ENCODE data around the gene MEGF6.

MEGF6 gene

GRCh38 chr1:3603156-3603555, 8.2 kb downstream of the MEGF6 start:
- no peak for DNase-seq (ENCODE audit: low read depth, low spot score)
- no peak overlapping the region for H3K4me3 ChIP-seq (ENCODE audit: low read depth, low read length)
- TF ChIP-seq, protein P1, sequence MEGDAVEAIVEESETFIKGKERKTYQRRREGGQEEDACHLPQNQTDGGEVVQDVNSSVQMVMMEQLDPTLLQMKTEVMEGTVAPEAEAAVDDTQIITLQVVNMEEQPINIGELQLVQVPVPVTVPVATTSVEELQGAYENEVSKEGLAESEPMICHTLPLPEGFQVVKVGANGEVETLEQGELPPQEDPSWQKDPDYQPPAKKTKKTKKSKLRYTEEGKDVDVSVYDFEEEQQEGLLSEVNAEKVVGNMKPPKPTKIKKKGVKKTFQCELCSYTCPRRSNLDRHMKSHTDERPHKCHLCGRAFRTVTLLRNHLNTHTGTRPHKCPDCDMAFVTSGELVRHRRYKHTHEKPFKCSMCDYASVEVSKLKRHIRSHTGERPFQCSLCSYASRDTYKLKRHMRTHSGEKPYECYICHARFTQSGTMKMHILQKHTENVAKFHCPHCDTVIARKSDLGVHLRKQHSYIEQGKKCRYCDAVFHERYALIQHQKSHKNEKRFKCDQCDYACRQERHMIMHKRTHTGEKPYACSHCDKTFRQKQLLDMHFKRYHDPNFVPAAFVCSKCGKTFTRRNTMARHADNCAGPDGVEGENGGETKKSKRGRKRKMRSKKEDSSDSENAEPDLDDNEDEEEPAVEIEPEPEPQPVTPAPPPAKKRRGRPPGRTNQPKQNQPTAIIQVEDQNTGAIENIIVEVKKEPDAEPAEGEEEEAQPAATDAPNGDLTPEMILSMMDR (IDR thresholded peaks at IDR 0.05; ENCODE audit: insufficient read depth, low read length, missing control alignments): no peak
- POLR2A ChIA-PET: no interaction called here
- CTCF ChIA-PET: interaction anchor here (1.1 to 1.8 kb wide), 2 partner anchors 16 to 39 kb away, joined by 3 to 7 read pairs; no protein-coding TSS in a partner anchor

DNA sequence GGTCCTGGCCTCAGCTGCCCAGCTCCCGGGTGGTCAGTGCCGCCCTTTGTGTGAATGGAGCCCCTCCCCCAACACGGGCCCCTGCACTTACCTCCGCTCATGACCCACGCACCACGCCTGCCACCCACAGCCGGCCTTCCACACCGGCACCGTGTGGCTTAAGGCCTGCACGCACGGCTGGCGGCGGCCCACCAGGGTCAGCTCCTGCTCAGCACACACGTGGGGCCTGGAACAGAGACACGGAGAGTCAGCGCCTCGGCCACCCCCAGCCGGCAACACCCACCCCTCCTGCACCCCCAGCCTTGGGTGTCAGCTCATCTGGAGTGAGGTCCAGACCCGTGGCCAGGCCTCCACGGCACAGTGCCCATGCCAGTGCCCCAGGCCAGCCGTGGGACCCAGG, 8.9 kb downstream of the MEGF6 start:
- POLR2A ChIA-PET: no interaction called here
- DNase-seq (ENCODE audit: low read depth, low spot score): no peak
- CTCF ChIA-PET: interaction anchor here (0.7 to 2.2 kb wide), 3 partner anchors 17 to 110 kb away, joined by 3 to 9 read pairs (median 3); no protein-coding TSS in a partner anchor
- H3K4me3 ChIP-seq (ENCODE audit: low read depth, low read length): no peak overlapping the region
- TF ChIP-seq, protein P1 (IDR thresholded peaks at IDR 0.05; ENCODE audit: insufficient read depth, low read length, missing control alignments): no peak

DNA sequence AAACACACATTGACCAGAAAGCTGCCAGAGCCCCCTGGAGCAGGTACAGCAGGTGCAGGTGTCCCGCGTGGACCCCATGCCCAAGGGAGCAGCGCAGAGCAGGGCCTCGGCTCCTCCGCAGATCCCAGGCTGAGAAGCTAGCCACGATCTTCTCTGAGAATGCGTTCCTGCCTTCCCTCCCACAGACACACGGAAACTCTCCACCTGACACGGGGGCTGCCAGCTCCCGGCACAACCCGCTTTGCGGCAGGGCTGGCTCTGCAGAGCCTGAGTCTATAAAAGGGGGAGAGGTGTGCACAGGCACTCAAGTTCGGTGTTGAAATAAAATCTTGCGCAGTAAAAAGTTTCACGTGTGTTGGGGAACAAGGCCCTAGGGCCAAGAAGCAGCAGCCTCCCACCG, 9.6 kb downstream of the MEGF6 start:
- CTCF ChIA-PET: interaction anchor here (0.7 to 2.2 kb wide), 2 partner anchors 18 to 109 kb away, joined by 3 to 9 read pairs; no protein-coding TSS in a partner anchor
- H3K4me3 ChIP-seq (ENCODE audit: low read depth, low read length): no peak overlapping the region
- POLR2A ChIA-PET: no interaction called here
- TF ChIP-seq, protein P1 (IDR thresholded peaks at IDR 0.05; ENCODE audit: insufficient read depth, low read length, missing control alignments): no peak
- DNase-seq (ENCODE audit: low read depth, low spot score): no peak

GRCh38 chr1:3600354-3600753, 11.0 kb downstream of the MEGF6 start:
- TF ChIP-seq, protein P1 (IDR thresholded peaks at IDR 0.05; ENCODE audit: insufficient read depth, low read length, missing control alignments): no peak
- ChIA-PET CTCF (interaction anchor here (1.1 to 2.2 kb wide), 2 partner anchors 19 to 110 kb away, joined by 4 to 9 read pairs; no protein-coding TSS in a partner anchor), POLR2A (no interaction called here)
- no peak overlapping the region for H3K4me3 ChIP-seq (ENCODE audit: low read depth, low read length)
- no peak for DNase-seq (ENCODE audit: low read depth, low spot score)

- POLR2A ChIA-PET: no interaction called here
- TF ChIP-seq, protein P1 (IDR thresholded peaks at IDR 0.05; ENCODE audit: insufficient read depth, low read length, missing control alignments): no peak
- CTCF ChIA-PET: interaction anchor here (1.1 to 1.7 kb wide), 2 partner anchors 13 to 109 kb away, joined by 4 read pairs; no protein-coding TSS in a partner anchor
- no peak overlapping the region for H3K4me3 ChIP-seq (ENCODE audit: low read depth, low read length)
- DNase-seq (ENCODE audit: low read depth, low spot score): no peak
Observed at GRCh38 chr1:3599816-3600215, 11.5 kb downstream of the MEGF6 start.

DNA sequence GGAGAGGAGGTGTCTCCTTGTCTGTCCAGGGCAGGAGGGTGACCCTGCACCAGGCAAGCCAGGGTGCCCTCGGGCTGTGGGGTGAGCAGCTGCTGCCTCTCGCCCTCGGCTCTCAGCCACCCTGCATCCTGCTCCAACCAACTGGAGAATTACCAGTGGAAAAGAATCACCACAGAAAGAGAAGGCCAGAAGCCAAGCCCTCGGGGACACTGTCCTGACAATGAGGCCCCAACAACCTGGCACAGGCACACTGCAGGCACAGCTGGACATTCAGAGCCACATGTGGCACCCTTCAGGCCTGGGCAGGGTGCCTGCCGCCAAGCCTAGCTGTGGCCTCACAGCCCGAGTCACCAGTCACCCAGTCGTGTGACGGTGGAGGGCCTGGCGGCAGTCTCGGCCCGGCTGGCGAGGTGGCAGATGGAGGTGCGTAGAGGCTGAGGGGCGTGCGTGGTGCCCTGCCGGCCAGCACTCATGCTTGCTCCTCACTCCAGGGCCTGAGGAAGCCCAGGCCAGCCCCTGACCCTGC, 12.0 kb downstream of the MEGF6 start:
- ChIA-PET CTCF (interaction anchor here (1.1 to 1.7 kb wide), 2 partner anchors 12 to 109 kb away, joined by 4 read pairs; no protein-coding TSS in a partner anchor), POLR2A (no interaction called here)
- H3K4me3 ChIP-seq (ENCODE audit: low read depth, low read length): no peak overlapping the region
- no peak for DNase-seq (ENCODE audit: low read depth, low spot score)
- TF ChIP-seq, protein P1 (IDR thresholded peaks at IDR 0.05; ENCODE audit: insufficient read depth, low read length, missing control alignments): no peak

Measured in AG04449 (cell line).